A549 (cell line): ENCODE measurements around the gene HSD17B3. TPM values are rescaled to one million over a fixed set of nuclear protein-coding genes. Genes with fewer than 3 reads are reported as not detected.

ENCODE experiments used
- ATAC-seq, 2 experiments: fragments of 200-7000 bp in 1 of 2; fragments of >200 bp in 1 of 2; cut with Nextera tagmentation in 1 of 2; cut with Tn5 transposase in 1 of 2; 3 replicates each; pipeline versions ENCODE4 v1.8.0 to v1.9.1; 2018 to 2020; ENCODE audit warnings: mild to moderate bottlenecking in 1 of 2, moderate library complexity in 1 of 2
- CTCF ChIA-PET: fragments of 300-600 bp; sonication (Branson Sonifier 250); formaldehyde crosslinking; extraction: SDS; loops from one replicate; lab custom pipeline; 2021; ENCODE audit warnings: antibody characterized with exemption, inconsistent platforms; lab: Yijun Ruan, JAX
- POLR2A ChIA-PET: fragments of 350-600 bp; formaldehyde crosslinking; extraction: SDS; loops from one replicate; lab custom pipeline; 2021; ENCODE audit warnings: antibody characterized with exemption, inconsistent platforms; lab: Yijun Ruan, JAX
- DNase-seq, 2 experiments: peaks; one replicate each; pipeline versions ENCODE4 v3.0.0 to v3.0.0-alpha.2; 2011 to 2016; ENCODE audit warnings: low read depth in 1 of 2, low spot score in 1 of 2
- FAIRE-seq: peaks from 2 replicates; lab custom pipeline; 2011; peaks lifted over from hg19 to GRCh38; lab: Jason Lieb, UNC
- H3K27ac ChIP-seq, 2 experiments: fragments of >200 bp; sonication (Bioruptor Twin); formaldehyde crosslinking; 3 replicates each; pipeline ENCODE4 v1.5.1; 2016 to 2017
- H3K4me1 ChIP-seq: fragments of >200 bp; sonication (Bioruptor Twin); formaldehyde crosslinking; 3 replicates; pipeline ENCODE4 v1.6.1; 2016
- H3K4me2 ChIP-seq: fragments of >200 bp; sonication (Bioruptor Twin); formaldehyde crosslinking; 3 replicates; pipeline ENCODE4 v1.6.1; 2016
- H3K4me3 ChIP-seq: fragments of >200 bp; sonication (Bioruptor Twin); formaldehyde crosslinking; 3 replicates; pipeline ENCODE4 v1.5.1; 2016
- H3K9me3 ChIP-seq: fragments of >200 bp; sonication (Bioruptor Twin); formaldehyde crosslinking; 3 replicates; pipeline ENCODE4 v1.6.1; 2016
- BCL3 ChIP-seq: fragments of >200 bp; sonication (Bioruptor Twin); formaldehyde crosslinking; IDR thresholded peaks from 3 replicates; pipeline ENCODE4 v1.6.1; 2016
- BHLHE40 ChIP-seq: IDR thresholded peaks from 2 replicates; pipeline ENCODE4 v1.6.1; 2012; ENCODE audit warnings: low read depth, low read length, inconsistent platforms
- CBX8 ChIP-seq: fragments of 200-600 bp; sonication (generic); IDR thresholded peaks from 2 replicates; pipeline ENCODE4 v1.6.1; 2016
- CEBPB ChIP-seq, 2 experiments: fragments of >200 bp in 1 of 2; sonication (Bioruptor Twin) in 1 of 2; formaldehyde crosslinking in 1 of 2; IDR thresholded peaks; 2 replicates each; pipeline ENCODE4 v1.6.1; 2012 to 2016
- CHD2 ChIP-seq: fragments of 150-350 bp; IDR thresholded peaks from 2 replicates; pipeline ENCODE4 v1.6.1; 2014; ENCODE audit warnings: low read length; ENCODE audit not compliant: partially characterized antibody
- CHD4 ChIP-seq: fragments of 200-600 bp; sonication (generic); IDR thresholded peaks from 2 replicates; pipeline ENCODE4 v1.6.1; 2016; ENCODE audit warnings: antibody characterized with exemption, mild to moderate bottlenecking, borderline replicate concordance
- E2F6 ChIP-seq: IDR thresholded peaks from 2 replicates; pipeline ENCODE4 v1.6.1; 2012; ENCODE audit warnings: low read depth, borderline replicate concordance
- EHF ChIP-seq: fragments of 250-450 bp; sonication (Bioruptor Pico); IDR thresholded peaks from 2 replicates; pipeline ENCODE4 v1.5.0; 2020; ENCODE audit warnings: mild to moderate bottlenecking
- ESRRA ChIP-seq: fragments of 150-350 bp; IDR thresholded peaks from 2 replicates; pipeline ENCODE4 v1.6.1; 2014; ENCODE audit warnings: mild to moderate bottlenecking, low read length, borderline replicate concordance
- FOSB ChIP-seq: fragments of 250-450 bp; sonication (Bioruptor Pico); IDR thresholded peaks from 2 replicates; pipeline ENCODE4 v1.5.0; 2020; ENCODE audit warnings: mild to moderate bottlenecking, moderate library complexity
- GATA3 ChIP-seq: IDR thresholded peaks from 2 replicates; pipeline ENCODE4 v1.6.1; 2012; ENCODE audit warnings: borderline replicate concordance
- HMGXB4 ChIP-seq: fragments of 250-450 bp; sonication (Bioruptor Pico); IDR thresholded peaks from 2 replicates; pipeline ENCODE4 v1.5.0; 2021; ENCODE audit warnings: mild to moderate bottlenecking, moderate library complexity, borderline replicate concordance
- HOXB13 ChIP-seq: fragments of 250-450 bp; sonication (Bioruptor Pico); IDR thresholded peaks from 2 replicates; pipeline ENCODE4 v1.5.0; 2020; ENCODE audit warnings: low read depth, mild to moderate bottlenecking, moderate library complexity
- HOXB5 ChIP-seq: fragments of 250-450 bp; sonication (Bioruptor Pico); IDR thresholded peaks from 2 replicates; pipeline ENCODE4 v1.5.0; 2020; ENCODE audit warnings: mild to moderate bottlenecking, moderate library complexity
- JUN ChIP-seq, 2 experiments: fragments of >200 bp; sonication (Bioruptor Twin); formaldehyde crosslinking; IDR thresholded peaks; 2 replicates in 1 of 2; 3 replicates in 1 of 2; pipeline ENCODE4 v1.6.1; 2016 to 2017
- JUNB ChIP-seq: fragments of >200 bp; sonication (Bioruptor Twin); formaldehyde crosslinking; IDR thresholded peaks from 2 replicates; pipeline ENCODE4 v1.6.1; 2016
- MAZ ChIP-seq: fragments of 150-350 bp; IDR thresholded peaks from 2 replicates; pipeline ENCODE4 v1.6.1; 2014; ENCODE audit warnings: antibody characterized with exemption, low read depth, low read length, borderline replicate concordance
- MYC ChIP-seq: IDR thresholded peaks from 2 replicates; pipeline ENCODE4 v1.6.1; 2012; ENCODE audit warnings: mild to moderate bottlenecking, inconsistent platforms, low read length, improper control_type of control experiment, borderline replicate concordance
- NFE2L2 ChIP-seq: fragments of 150-350 bp; conservative IDR thresholded peaks from 2 replicates; pipeline ENCODE4 v1.6.1; 2014; ENCODE audit warnings: low read length
- NPAS2 ChIP-seq: fragments of 250-450 bp; sonication (Bioruptor Pico); IDR thresholded peaks from 2 replicates; pipeline ENCODE4 v1.8.0; 2022; ENCODE audit warnings: mild to moderate bottlenecking, moderate library complexity, borderline replicate concordance
- PBX3 ChIP-seq: IDR thresholded peaks from 2 replicates; pipeline ENCODE4 v1.6.1; 2012
- PHF8 ChIP-seq: fragments of 200-600 bp; sonication (generic); IDR thresholded peaks from 2 replicates; pipeline ENCODE4 v1.6.1; 2016; ENCODE audit warnings: low read depth, mild to moderate bottlenecking, antibody characterized with exemption, moderate library complexity, borderline replicate concordance
- POLR2A ChIP-seq: IDR thresholded peaks from 2 replicates; pipeline ENCODE4 v1.6.1; 2012; ENCODE audit warnings: mild to moderate bottlenecking, low read length
- RARB ChIP-seq: fragments of 250-450 bp; sonication (Bioruptor Pico); IDR thresholded peaks from 2 replicates; pipeline ENCODE4 v1.8.0; 2021; ENCODE audit warnings: mild to moderate bottlenecking, moderate library complexity
- RCOR1 ChIP-seq: fragments of 150-350 bp; IDR thresholded peaks from 2 replicates; pipeline ENCODE4 v1.6.1; 2014; ENCODE audit warnings: antibody characterized with exemption, low read length, low read depth
- SMC3 ChIP-seq: fragments of >200 bp; sonication (Bioruptor Twin); formaldehyde crosslinking; IDR thresholded peaks from 3 replicates; pipeline ENCODE4 v1.6.1; 2018; ENCODE audit warnings: inconsistent platforms
- SREBF2 ChIP-seq: fragments of 450-650 bp; IDR thresholded peaks from 2 replicates; pipeline ENCODE4 v1.6.1; 2014; ENCODE audit warnings: mild to moderate bottlenecking, moderate library complexity
- ZC3H11A ChIP-seq: fragments of 450-650 bp; IDR thresholded peaks from 2 replicates; pipeline ENCODE4 v1.6.1; 2014; ENCODE audit warnings: antibody characterized with exemption, mild to moderate bottlenecking
- ZSCAN20 ChIP-seq: fragments of 250-450 bp; sonication (Bioruptor Pico); IDR thresholded peaks from 2 replicates; pipeline ENCODE4 v1.8.0; 2022; ENCODE audit warnings: mild to moderate bottlenecking, moderate library complexity
- WGBS: methylation state at CpG from one replicate; pipeline ENCODE4 v1.1.6; 2017; ENCODE audit errors: missing lambda C conversion rate; 5-methylcytosine and 5-hydroxymethylcytosine counted together
- polyA plus RNA-seq, 4 experiments: library from polyadenylated mRNA; depleted of rRNA in 3 of 4; stranded (reverse); fragments of >200 nt; fragmentation: RNase III in 1 of 4; extraction: RNeasy Plus Mini Kit Qiagen cat#74134 plus additional on column Dnase treatment in 1 of 4; gene quantifications; 2 replicates in 3 of 4; 3 replicates in 1 of 4; pipeline ENCODE4 v1.2.3, GENCODE V29; 2011 to 2017

Gene HSD17B3
- polyA plus RNA-seq, 2 of the 4 experiments (the other 2 are of a cell fraction), result 0.22 to 0.25 TPM

- 60% methylated on average over 3 of the region's 3 CpGs for WGBS
- ChIA-PET POLR2A (no interaction called here), CTCF (interaction anchor here (1.0 to 1.2 kb wide), 2 partner anchors 24 to 47 kb away, joined by 3 to 4 read pairs; no protein-coding TSS in a partner anchor)
- Histone ChIP-seq H3K4me3 (no peak overlapping the region), H3K27ac (no peak overlapping the region), H3K4me1 (no peaks in the 10 kb centered on the region), H3K9me3 (no peaks in the 10 kb centered on the region), H3K4me2 (no peak overlapping the region)
- DNase-seq, result no peak
- FAIRE-seq, result no peak
- ATAC-seq, result 0 out of 6 replicates have a peak, but pooled peaks of 1 of the 2 experiments have one; percentile 24
- no peak for TF ChIP-seq NPAS2
- no peak for TF ChIP-seq POLR2A
- no peak for TF ChIP-seq RCOR1
- TF ChIP-seq JUNB, result no peak
- TF ChIP-seq CHD4, result no peak
- TF ChIP-seq CEBPB (IDR thresholded peaks at IDR 0.05), result no peak
- no peak for TF ChIP-seq ZC3H11A
- no peak for TF ChIP-seq HOXB5 (CRISPR knock-in tag)
- no peak for TF ChIP-seq RARB
- TF ChIP-seq MAZ, result no peak
- no peak for TF ChIP-seq CBX8
- no peak for TF ChIP-seq ESRRA
- no peak for TF ChIP-seq NFE2L2
- TF ChIP-seq FOSB (CRISPR knock-in tag), result no peak
- TF ChIP-seq ZSCAN20, result no peak
- no peak for TF ChIP-seq HMGXB4
- no peak for TF ChIP-seq JUN (IDR thresholded peaks at IDR 0.05)
- no peak for TF ChIP-seq PBX3
- no peak for TF ChIP-seq SREBF2
- no peak for TF ChIP-seq HOXB13 (CRISPR knock-in tag)
These were observed 8.3 kb downstream of the HSD17B3 start for GRCh38 chr9:96293498-96294158.

GRCh38 chr9:96289392-96289791 is 12.6 kb downstream of the HSD17B3 start:
- Histone ChIP-seq H3K4me1 (no peaks in the 10 kb centered on the region), H3K4me3 (no peak overlapping the region), H3K9me3 (no peaks in the 10 kb centered on the region), H3K4me2 (no peak overlapping the region), H3K27ac (no peak overlapping the region)
- POLR2A ChIA-PET, result interaction anchor here (0.5 kb wide), 1 partner anchor 22 kb away, joined by 4 read pairs; no protein-coding TSS in a partner anchor
- DNase-seq (no peak), ATAC-seq (no peak), FAIRE-seq (no peak)
- CTCF ChIA-PET, result no interaction called here
- WGBS, result 95% methylated on average over 2 of the region's 2 CpGs
- TF ChIP-seq EHF (CRISPR knock-in tag) (no peak), CHD2 (no peak), GATA3 (no peak), CBX8 (no peak), PHF8 (no peak), SMC3 (no peak), BHLHE40 (no peak), MYC (no peak), E2F6 (no peak), JUNB (no peak), RARB (no peak), BCL3 (no peak)
